Bronchial epithelial cell (primary cell): ENCODE results near the gene RPL13. TPM values are rescaled to one million over a fixed set of nuclear protein-coding genes. Genes with fewer than 3 reads are reported as not detected.
"Not testable (repeated sequence)": the region's sequence is repeated elsewhere in the genome, so short reads cannot be mapped to it uniquely, and the experiment has no call there.

Experiments
- DNase-seq: peaks from one replicate; pipeline ENCODE4 v3.0.0-alpha.2; 2010; ENCODE audit warnings: low read depth
- FAIRE-seq: peaks from 2 replicates; lab custom pipeline; 2011; peaks lifted over from hg19 to GRCh38; lab: Jason Lieb, UNC
- H3K27me3 ChIP-seq: 2 replicates; pipeline ENCODE4 v1.5.1; 2011; ENCODE audit warnings: low read length; ENCODE audit not compliant: control insufficient read depth, insufficient read depth
- H3K36me3 ChIP-seq: 2 replicates; pipeline ENCODE4 v1.5.1; 2011; ENCODE audit warnings: low read length; ENCODE audit not compliant: control insufficient read depth, insufficient read depth
- H3K4me3 ChIP-seq: 2 replicates; pipeline ENCODE4 v1.5.1; 2011; ENCODE audit warnings: mild to moderate bottlenecking, low read depth, low read length, control low read depth
- total RNA-seq: library from RNA; depleted of rRNA; stranded (reverse); fragments of >200 nt; gene quantifications from 2 replicates; pipeline ENCODE4 v1.2.1, GENCODE V29; 2014
- TF ChIP-seq, protein P1 (sequence below): IDR thresholded peaks from 2 replicates; pipeline ENCODE4 v1.5.1; 2011; ENCODE audit warnings: mild to moderate bottlenecking, moderate library complexity, low read length, control low read depth, inconsistent platforms; ENCODE audit not compliant: insufficient read depth, severe bottlenecking

RPL13 gene
- total RNA-seq, 1 donor from 2014 or later = 4,913 TPM

DNA sequence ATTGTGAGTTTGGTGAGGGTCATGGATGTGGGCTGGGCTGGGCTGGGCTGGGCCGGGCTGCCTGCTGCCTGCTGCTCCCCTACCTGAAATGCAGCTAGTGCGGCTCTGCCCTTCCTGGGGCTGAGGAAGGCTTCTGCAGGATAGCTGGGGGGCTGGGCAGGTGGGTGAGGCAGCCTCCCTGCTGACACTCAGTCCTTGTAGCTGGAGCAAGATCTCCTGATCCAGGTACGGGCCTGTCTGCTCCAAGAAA is 4.7 kb downstream of the RPL13 start:
- Histone ChIP-seq H3K4me3 (no peak overlapping the region), H3K36me3 (peaks cover 23% of the 10 kb centered on the region), H3K27me3 (no peaks in the 10 kb centered on the region)
- TF ChIP-seq, protein P1, sequence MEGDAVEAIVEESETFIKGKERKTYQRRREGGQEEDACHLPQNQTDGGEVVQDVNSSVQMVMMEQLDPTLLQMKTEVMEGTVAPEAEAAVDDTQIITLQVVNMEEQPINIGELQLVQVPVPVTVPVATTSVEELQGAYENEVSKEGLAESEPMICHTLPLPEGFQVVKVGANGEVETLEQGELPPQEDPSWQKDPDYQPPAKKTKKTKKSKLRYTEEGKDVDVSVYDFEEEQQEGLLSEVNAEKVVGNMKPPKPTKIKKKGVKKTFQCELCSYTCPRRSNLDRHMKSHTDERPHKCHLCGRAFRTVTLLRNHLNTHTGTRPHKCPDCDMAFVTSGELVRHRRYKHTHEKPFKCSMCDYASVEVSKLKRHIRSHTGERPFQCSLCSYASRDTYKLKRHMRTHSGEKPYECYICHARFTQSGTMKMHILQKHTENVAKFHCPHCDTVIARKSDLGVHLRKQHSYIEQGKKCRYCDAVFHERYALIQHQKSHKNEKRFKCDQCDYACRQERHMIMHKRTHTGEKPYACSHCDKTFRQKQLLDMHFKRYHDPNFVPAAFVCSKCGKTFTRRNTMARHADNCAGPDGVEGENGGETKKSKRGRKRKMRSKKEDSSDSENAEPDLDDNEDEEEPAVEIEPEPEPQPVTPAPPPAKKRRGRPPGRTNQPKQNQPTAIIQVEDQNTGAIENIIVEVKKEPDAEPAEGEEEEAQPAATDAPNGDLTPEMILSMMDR = no peak
- FAIRE-seq (no peak), DNase-seq (peak; percentile 48)

DNA sequence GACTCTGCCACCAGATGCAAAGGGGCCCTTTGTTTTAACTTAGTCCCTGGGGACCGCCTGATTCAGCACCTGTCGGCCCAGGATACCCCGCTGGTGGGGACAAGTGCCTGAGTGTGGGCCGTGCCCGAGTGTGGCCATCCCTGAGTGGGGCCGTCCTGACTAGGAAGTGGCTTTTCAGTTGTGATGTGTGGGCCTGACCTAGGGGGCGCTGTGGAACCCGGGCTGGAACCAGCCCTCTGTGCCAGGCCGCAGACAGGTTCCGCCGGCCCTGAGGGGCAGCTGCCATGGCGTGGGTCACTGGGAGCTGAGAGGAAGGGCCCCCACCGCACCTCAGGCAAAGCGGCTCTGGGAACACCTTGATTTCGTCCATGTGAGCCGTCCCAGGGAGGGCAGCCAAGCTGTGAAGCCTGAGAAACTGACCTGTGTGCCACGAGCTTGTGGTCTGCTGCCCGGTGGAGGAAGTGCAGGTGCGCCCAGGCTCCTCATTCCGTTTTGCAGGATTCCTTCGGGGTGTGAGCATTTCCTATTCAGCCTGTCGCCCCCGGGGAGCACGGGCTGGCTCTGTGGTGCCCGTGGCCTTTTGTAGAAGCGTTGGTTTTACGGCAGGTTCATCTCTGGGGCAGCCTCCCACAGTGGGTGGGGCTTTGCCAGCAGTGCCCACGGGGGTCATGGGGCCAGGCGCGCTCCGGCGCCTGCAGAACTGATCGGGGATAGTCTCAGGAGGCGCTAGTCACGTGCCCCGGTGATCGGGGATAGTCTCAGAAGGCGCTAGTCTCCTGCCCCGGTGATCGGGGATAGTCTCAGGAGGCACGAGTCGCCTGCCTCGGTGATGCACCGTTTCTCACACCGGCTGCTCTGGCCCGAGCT is 5.3 kb downstream of the RPL13 start:
- FAIRE-seq (no peak), DNase-seq (peak; percentile 42)
- peaks cover 23% of the 10 kb centered on the region for H3K36me3 ChIP-seq
- H3K4me3 ChIP-seq = no peak overlapping the region
- TF ChIP-seq, protein P1 = peak; percentile 67
- no peaks in the 10 kb centered on the region for H3K27me3 ChIP-seq

DNA sequence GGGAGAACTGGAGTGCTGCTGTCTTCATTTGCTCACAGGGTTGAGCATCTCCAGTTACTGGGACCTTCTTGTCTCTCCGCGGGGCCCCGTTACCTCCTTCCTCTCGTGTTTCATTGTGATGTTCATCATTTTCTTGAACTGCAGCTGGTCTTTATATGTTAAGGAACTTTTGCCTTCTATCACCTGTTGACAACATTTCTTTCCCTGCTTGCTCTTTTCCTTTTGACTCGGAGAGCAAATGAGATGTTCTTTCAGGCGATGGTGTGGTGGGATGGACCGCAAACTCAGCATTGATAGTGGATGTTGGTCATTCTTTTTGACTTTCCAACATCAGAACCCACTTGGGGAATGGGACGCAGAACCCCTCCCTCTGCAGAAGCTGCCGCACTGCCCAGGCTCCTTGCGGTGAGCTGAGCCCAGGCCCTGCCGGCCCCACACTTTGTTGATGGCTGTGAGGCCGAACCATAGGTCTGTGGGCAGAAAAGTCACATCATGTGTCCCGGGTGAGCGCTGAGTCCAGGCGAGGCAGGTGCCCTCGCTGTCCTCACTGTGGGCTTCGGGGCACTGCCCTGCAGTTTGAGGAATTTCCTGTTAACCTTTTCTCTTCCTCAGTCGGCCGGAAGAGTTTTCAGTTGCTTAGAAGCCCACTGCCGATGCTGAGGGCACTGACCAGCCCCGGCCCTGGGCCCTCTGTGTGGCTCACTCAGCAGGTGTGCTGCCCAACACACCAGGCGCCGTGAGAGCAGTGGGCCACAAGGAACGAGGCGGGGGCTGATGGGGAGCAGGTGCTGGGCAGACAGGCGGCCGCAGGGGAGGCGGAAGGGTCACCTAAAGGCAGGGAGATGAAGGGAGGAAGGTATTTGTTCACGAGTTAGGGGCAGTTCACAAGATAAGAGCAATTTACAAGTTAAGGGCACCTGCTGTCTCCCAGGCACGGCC is 7.4 kb downstream of the RPL13 start:
- FAIRE-seq (no peak), DNase-seq (no peak)
- Histone ChIP-seq H3K4me3 (no peak overlapping the region), H3K27me3 (no peaks in the 10 kb centered on the region), H3K36me3 (peaks cover 7% of the 10 kb centered on the region)
- TF ChIP-seq, protein P1 = no peak

DNA sequence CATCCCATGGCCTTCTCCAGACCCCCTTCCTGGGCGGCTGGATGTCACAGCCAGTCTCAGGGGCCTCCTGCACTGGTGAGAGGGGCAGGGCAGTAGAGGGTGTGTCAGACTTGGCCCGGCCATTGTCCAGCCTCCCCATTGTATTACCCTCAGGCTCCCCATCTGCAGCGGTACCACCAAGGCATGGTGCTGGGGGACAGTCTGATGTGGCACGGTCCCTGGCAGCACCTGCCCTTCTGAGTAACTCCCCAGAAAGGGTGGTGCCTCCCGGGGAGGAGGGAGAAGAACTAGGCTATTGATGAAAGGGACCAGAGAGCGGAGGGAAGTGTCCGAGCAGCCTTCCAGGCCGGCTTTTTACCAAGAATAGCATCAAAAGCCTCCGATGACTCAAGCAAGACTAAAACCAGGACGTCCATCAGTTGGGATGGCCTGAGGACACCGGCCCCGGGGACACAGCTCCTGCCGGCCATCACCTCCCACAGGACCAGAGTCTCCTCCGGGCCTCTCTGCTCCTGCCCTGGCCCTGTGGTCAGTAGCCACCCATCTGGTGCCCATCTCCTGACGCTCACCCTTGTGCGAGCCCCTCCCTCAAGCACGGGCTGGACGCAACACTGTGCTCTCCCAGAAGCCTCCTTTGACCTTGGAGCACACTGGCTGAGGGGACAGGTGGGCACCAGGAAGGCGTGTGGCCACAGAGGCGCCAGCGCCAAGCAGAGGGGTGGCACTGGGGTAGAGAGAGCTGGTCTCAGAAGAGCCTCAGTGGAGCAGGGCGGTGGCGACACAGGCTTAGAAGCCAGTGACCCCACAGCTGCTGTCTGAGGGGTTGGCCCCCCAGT is 9.2 kb downstream of the RPL13 start:
- TF ChIP-seq, protein P1 = no peak
- H3K27me3 ChIP-seq = no peaks in the 10 kb centered on the region
- H3K36me3 ChIP-seq = no peaks in the 10 kb centered on the region
- H3K4me3 ChIP-seq = no peak overlapping the region
- FAIRE-seq (no peak), DNase-seq (no peak)

DNA sequence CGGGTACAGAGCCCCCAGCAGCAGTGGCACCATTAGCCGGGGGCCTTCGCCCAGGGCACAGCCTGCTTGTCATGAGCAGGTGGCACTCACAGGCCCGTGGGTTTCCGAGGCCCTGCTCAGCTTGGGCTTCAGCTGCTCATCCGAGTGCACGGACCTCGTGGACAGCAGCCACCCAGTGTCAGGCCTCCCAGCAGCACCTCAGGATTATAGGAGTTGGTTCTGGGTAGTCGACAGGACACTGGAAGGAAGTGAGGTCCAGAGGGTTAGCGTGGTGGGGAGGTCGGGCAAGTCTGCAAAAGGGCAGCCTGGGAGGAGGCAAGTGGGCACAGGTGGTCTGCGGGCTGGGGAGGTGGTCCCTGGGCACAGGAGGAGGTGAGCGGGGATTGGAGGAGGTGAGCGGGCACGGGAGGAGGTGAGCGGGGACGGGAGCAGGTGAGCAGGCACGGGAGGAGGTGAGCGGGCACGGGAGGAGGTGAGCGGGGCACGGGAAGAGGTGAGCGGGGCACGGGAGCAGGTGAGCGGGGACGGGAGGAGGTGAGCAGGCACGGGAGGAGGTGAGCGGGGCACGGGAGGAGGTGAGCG is 10.0 kb downstream of the RPL13 start:
- Histone ChIP-seq H3K27me3 (peaks cover 3% of the 10 kb centered on the region), H3K36me3 (no peaks in the 10 kb centered on the region), H3K4me3 (no peak overlapping the region)
- DNase-seq (no peak), FAIRE-seq (no peak)
- TF ChIP-seq, protein P1 = no peak

DNA sequence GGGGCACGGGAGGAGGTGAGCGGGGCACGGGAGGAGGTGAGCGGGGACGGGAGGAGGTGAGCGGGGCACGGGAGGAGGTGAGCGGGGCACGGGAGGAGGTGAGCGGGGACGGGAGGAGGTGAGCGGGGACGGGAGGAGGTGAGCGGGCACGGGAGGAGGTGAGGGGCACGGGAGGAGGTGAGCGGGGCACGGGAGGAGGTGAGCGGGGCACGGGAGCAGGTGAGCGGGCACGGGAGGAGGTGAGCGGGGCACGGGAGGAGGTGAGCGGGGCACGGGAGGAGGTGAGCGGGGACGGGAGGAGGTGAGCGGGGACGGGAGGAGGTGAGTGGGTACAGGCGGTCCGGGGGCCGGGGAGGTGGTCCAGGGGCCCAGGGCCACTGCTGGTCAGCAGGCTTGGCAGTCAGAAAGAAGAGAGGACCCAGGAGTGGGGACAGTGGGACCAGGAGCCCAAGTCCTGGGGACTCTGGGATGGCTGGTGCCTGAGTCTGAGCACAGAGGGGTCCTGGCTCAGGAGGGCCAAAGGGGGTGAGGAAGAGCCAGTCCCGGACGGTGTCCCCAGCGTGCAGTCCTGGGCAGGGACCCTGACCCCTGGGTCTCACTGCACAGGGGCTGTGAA is 10.6 kb downstream of the RPL13 start:
- FAIRE-seq, H3K27me3 ChIP-seq: not testable (repeated sequence)

More for the DNA sequence above, 10.6 kb downstream of the RPL13 start:
- not testable (repeated sequence) for DNase-seq, H3K4me3 ChIP-seq, H3K36me3 ChIP-seq
